ENCODE data around the gene GOLIM4. TPM values are rescaled to one million over a fixed set of nuclear protein-coding genes. Genes with fewer than 3 reads are reported as not detected.

Gene GOLIM4
- total and polyA plus RNA-seq, 4 donors, result 17.9 to 47.9 (median 32.7) TPM

GRCh38 chr3:168025076-168025475 is 70.6 kb downstream of the GOLIM4 start:
- H3K27me3 ChIP-seq (ENCODE audit: control insufficient read depth in 4 of 4, insufficient read depth in 4 of 4, low read length in 3 of 4), result no peaks in the 10 kb centered on the region
- no peak for TF ChIP-seq NR2F2 (IDR thresholded peaks at IDR 0.05)
- no peaks in the 10 kb centered on the region for H3K9me3 ChIP-seq (ENCODE audit: control insufficient read depth in 4 of 4, low read length in 3 of 4)
- no peak for DNase-seq (ENCODE audit: low spot score)
- no peak overlapping the region for H3K27ac ChIP-seq (ENCODE audit: low read depth in 1 of 2, low read length in 2 of 2)
- no peaks in the 10 kb centered on the region for H3K4me1 ChIP-seq (ENCODE audit: control insufficient read depth in 4 of 4, insufficient read depth in 4 of 4, low read length in 3 of 4)
- no peak overlapping the region for H3K4me3 ChIP-seq (ENCODE audit: low read depth in 1 of 3, low read length in 3 of 3)
- peaks cover 14 to 79% (median 74%) of the 10 kb centered on the region in 4 donors for H3K36me3 ChIP-seq (ENCODE audit: control insufficient read depth in 4 of 4, insufficient read depth in 3 of 4, low read depth in 1 of 4, low read length in 3 of 4)
- H3K9ac ChIP-seq (ENCODE audit: low read depth in 1 of 2, low read length in 2 of 2), result no peak overlapping the region

GRCh38 chr3:168024537-168024941 is 71.2 kb downstream of the GOLIM4 start:
- Histone ChIP-seq H3K27me3 (ENCODE audit: control insufficient read depth in 4 of 4, insufficient read depth in 4 of 4, low read length in 3 of 4) (no peaks in the 10 kb centered on the region), H3K4me3 (ENCODE audit: low read depth in 1 of 3, low read length in 3 of 3) (no peak overlapping the region), H3K4me1 (ENCODE audit: control insufficient read depth in 4 of 4, insufficient read depth in 4 of 4, low read length in 3 of 4) (no peaks in the 10 kb centered on the region), H3K36me3 (ENCODE audit: control insufficient read depth in 4 of 4, insufficient read depth in 3 of 4, low read depth in 1 of 4, low read length in 3 of 4) (peaks cover 11 to 77% (median 70%) of the 10 kb centered on the region in 4 donors), H3K9ac (ENCODE audit: low read depth in 1 of 2, low read length in 2 of 2) (no peak overlapping the region), H3K27ac (ENCODE audit: low read depth in 1 of 2, low read length in 2 of 2) (no peak overlapping the region), H3K9me3 (ENCODE audit: control insufficient read depth in 4 of 4, low read length in 3 of 4) (no peaks in the 10 kb centered on the region)
- WGBS, result 71% methylated on average over 5 of the region's 5 CpGs
- no peak for TF ChIP-seq RXRA (IDR thresholded peaks at IDR 0.05)
- TF ChIP-seq MAX (IDR thresholded peaks at IDR 0.05), result no peak
- no peak for TF ChIP-seq CTCF (IDR thresholded peaks at IDR 0.05; ENCODE audit: low read depth, low read length, missing input control)
- no peak for TF ChIP-seq ZBTB33 (IDR thresholded peaks at IDR 0.05)
- no peak for TF ChIP-seq HNF4G (IDR thresholded peaks at IDR 0.05)
- no peak for TF ChIP-seq FOXA2 (IDR thresholded peaks at IDR 0.05)
- no peak for TF ChIP-seq JUND (IDR thresholded peaks at IDR 0.05)
- no peak for TF ChIP-seq EGR1 (IDR thresholded peaks at IDR 0.05; ENCODE audit: low read depth in 2 of 2)
- no peak for TF ChIP-seq NR2F2 (IDR thresholded peaks at IDR 0.05)
- TF ChIP-seq FOXA1 (IDR thresholded peaks at IDR 0.05), result no peak
- TF ChIP-seq REST (IDR thresholded peaks at IDR 0.05), result no peak
- DNase-seq (ENCODE audit: low spot score), result no peak

All from liver (tissue), 9 donors.